SU-DHL-6 (cell line): Measurements from ENCODE around the gene SPINK9.

ENCODE experiments used
- H2AFZ ChIP-seq: fragments of 200-600 bp; sonication (generic); 2 replicates; pipeline ENCODE4 v1.6.1; 2014; ENCODE audit warnings: low read depth, mild to moderate bottlenecking, moderate library complexity, mixed read lengths, antibody characterized with exemption, low read length; ENCODE audit not compliant: severe bottlenecking
- H3F3A ChIP-seq: fragments of 200-600 bp; shearing (Covaris generic); 2 replicates; pipeline ENCODE4 v1.6.0; 2016; ENCODE audit warnings: antibody characterized with exemption, mild to moderate bottlenecking; ENCODE audit not compliant: insufficient read depth
- H3K27ac ChIP-seq: fragments of 200-600 bp; sonication (generic); 2 replicates; pipeline ENCODE4 v1.5.1; 2016; ENCODE audit warnings: low read depth, mild to moderate bottlenecking, low read length, moderate library complexity, mixed read lengths
- H3K27me3 ChIP-seq: fragments of 200-600 bp; sonication (generic), shearing (Covaris generic); 2 replicates; pipeline ENCODE4 v1.6.0; 2014; ENCODE audit warnings: mild to moderate bottlenecking, low read length
- H3K36me3 ChIP-seq: fragments of 200-600 bp; sonication (generic); 2 replicates; pipeline ENCODE4 v1.6.1; 2014; ENCODE audit warnings: mild to moderate bottlenecking, low read length, mixed read lengths
- H3K4me2 ChIP-seq: fragments of 300-600, 200-600 bp; shearing (Covaris generic), sonication (generic); 2 replicates; pipeline ENCODE4 v1.6.0; 2014; ENCODE audit warnings: low read length, low read depth, mild to moderate bottlenecking; ENCODE audit not compliant: poor library complexity, severe bottlenecking
- H3K4me3 ChIP-seq: fragments of 200-600 bp; sonication (generic); 2 replicates; pipeline ENCODE4 v1.5.1; 2014; ENCODE audit warnings: antibody characterized with exemption, low read length, mild to moderate bottlenecking, mixed read lengths; ENCODE audit not compliant: insufficient read depth, poor library complexity, severe bottlenecking
- H3K79me2 ChIP-seq: fragments of 200-600 bp; sonication (generic); 2 replicates; pipeline ENCODE4 v1.6.1; 2014; ENCODE audit warnings: mild to moderate bottlenecking, low read length, moderate library complexity; ENCODE audit not compliant: insufficient read depth
- H3K9ac ChIP-seq: fragments of 200-600 bp; sonication (generic); 2 replicates; pipeline ENCODE4 v1.7.0; 2014; ENCODE audit warnings: mild to moderate bottlenecking, low read length
- H3K9me2 ChIP-seq: fragments of 200-600 bp; sonication (generic); replicated peaks from 2 replicates; pipeline ENCODE4 v1.6.1; 2014; ENCODE audit warnings: low read length; ENCODE audit not compliant: insufficient read depth
- H3K9me3 ChIP-seq: fragments of 200-600 bp; sonication (generic); 2 replicates; pipeline ENCODE4 v1.6.1; 2014; ENCODE audit warnings: low read length, mixed read lengths; ENCODE audit not compliant: insufficient read depth
- H4K20me1 ChIP-seq: fragments of 200-600 bp; sonication (generic); 2 replicates; pipeline ENCODE4 v1.6.1; 2014; ENCODE audit warnings: low read depth, mild to moderate bottlenecking, antibody characterized with exemption, low read length, moderate library complexity, mixed read lengths
- CTCF ChIP-seq: fragments of 200-600 bp; sonication (generic); IDR thresholded peaks from one replicate; pipeline ENCODE4 v1.5.1; 2017; ENCODE audit warnings: antibody characterized with exemption, mild to moderate bottlenecking, low read length, moderate library complexity; ENCODE audit not compliant: insufficient read depth, poor library complexity, severe bottlenecking
- EZH2phosphoT487 ChIP-seq: fragments of 200-600 bp; sonication (generic), shearing (Covaris generic); conservative IDR thresholded peaks from 2 replicates; pipeline ENCODE4 v1.6.1; 2018; ENCODE audit warnings: mild to moderate bottlenecking, antibody characterized with exemption, low read length, moderate library complexity, mixed read lengths

SPINK9 gene

DNA sequence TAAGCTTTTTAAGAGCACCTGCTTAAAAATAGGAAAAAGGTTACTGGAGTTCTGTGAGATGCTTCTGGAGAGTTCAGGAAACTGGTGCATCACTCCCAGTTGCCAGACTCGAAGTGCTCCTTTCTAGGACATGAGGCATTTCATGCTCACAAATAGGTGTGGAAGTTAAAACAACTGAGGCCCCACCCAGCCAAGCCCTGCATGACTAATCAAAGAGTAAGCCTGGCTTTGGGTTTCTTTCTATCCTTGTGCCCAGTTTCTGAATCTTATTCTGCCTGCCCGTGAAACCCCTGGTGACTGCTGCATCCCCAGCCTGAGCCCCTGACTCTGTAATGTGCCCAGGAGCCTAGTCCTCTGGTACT, 7.7 kb downstream of the SPINK9 start:
- no peak overlapping the region for H2AFZ ChIP-seq
- H3F3A ChIP-seq, result no peaks in the 10 kb centered on the region
- no peaks in the 10 kb centered on the region for H3K9me3 ChIP-seq
- no peak overlapping the region for H3K4me2 ChIP-seq
- no peak overlapping the region for H3K27ac ChIP-seq
- no peaks in the 10 kb centered on the region for H3K27me3 ChIP-seq
- no peaks in the 10 kb centered on the region for H4K20me1 ChIP-seq
- no peak overlapping the region for H3K9ac ChIP-seq
- H3K9me2 ChIP-seq, result no peaks in the 10 kb centered on the region
- no peak overlapping the region for H3K4me3 ChIP-seq
- H3K36me3 ChIP-seq, result no peaks in the 10 kb centered on the region
- no peak for TF ChIP-seq EZH2phosphoT487
- no peak for TF ChIP-seq CTCF
- H3K79me2 ChIP-seq, result no peaks in the 10 kb centered on the region

DNA sequence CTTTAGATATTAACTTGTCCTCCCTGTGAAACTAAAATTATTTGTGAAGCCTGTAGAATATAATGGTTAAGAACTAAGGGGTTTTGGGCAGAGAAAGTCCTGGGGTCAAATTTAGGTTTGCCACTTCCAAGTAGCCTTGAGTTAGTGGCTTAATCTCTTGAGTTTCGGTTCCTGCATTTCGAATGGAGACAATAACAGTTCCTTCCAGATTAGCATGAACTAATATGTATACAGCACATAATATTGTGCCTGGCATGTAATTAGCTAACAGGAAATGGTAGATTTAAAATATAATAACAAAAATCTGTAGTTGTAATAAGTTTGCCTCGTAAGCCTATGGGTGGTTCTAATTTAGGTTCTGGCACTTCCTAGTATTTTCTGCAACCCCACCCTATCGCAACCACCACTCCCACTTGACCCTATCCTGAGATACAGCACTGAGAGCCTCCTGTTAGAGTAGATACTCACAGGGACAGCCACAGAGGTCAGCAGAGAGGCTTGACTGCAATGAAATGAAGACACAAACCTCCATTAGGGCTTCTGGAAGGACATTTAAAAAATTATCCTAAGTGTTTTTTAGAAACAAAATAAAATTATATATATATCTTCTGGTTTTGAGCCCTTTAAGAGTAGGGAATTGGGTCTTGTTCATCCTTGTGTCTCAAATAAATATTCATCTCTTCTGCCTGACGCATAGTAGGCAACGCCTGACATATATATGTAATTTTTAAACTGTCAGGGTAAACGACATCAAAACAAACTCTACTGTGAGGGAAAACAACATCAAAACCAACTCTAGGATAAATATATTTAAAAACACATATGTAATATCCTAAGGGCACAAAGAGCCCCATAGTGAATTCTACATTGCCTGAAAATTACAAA, 8.5 kb downstream of the SPINK9 start:
- TF ChIP-seq CTCF (no peak), EZH2phosphoT487 (no peak)
- Histone ChIP-seq H3K4me2 (no peak overlapping the region), H4K20me1 (no peaks in the 10 kb centered on the region), H2AFZ (no peak overlapping the region), H3F3A (no peaks in the 10 kb centered on the region), H3K79me2 (no peaks in the 10 kb centered on the region), H3K27me3 (no peaks in the 10 kb centered on the region), H3K4me3 (no peak overlapping the region), H3K9ac (no peak overlapping the region), H3K27ac (no peak overlapping the region), H3K9me2 (no peaks in the 10 kb centered on the region), H3K36me3 (no peaks in the 10 kb centered on the region), H3K9me3 (no peaks in the 10 kb centered on the region)

- Histone ChIP-seq H3K4me3 (no peak overlapping the region), H3K4me2 (no peak overlapping the region), H3K9me3 (no peaks in the 10 kb centered on the region), H3K36me3 (no peaks in the 10 kb centered on the region), H3K79me2 (no peaks in the 10 kb centered on the region), H2AFZ (no peak overlapping the region), H3K9ac (no peak overlapping the region), H3K27me3 (no peaks in the 10 kb centered on the region), H3F3A (no peaks in the 10 kb centered on the region), H3K27ac (no peak overlapping the region), H3K9me2 (no peaks in the 10 kb centered on the region), H4K20me1 (no peaks in the 10 kb centered on the region)
- TF ChIP-seq EZH2phosphoT487, result no peak
- TF ChIP-seq CTCF, result no peak
These were observed 12.3 kb downstream of the SPINK9 start for GRCh38 chr5:148347706-148348105.
